GM23248 (cell line): Measurements from ENCODE around the gene PTPRD.

Source experiments
- EZH2 ChIP-seq: fragments of 200-600 bp; sonication (generic); IDR thresholded peaks from 2 replicates; pipeline ENCODE4 v1.6.1; 2018; ENCODE audit warnings: antibody characterized with exemption, mild to moderate bottlenecking; ENCODE audit not compliant: insufficient read depth, poor library complexity, severe bottlenecking
- EZH2phosphoT487 ChIP-seq: fragments of 200-600 bp; sonication (generic); IDR thresholded peaks from 2 replicates; pipeline ENCODE4 v1.6.1; 2018; ENCODE audit warnings: antibody characterized with exemption, moderate library complexity, mild to moderate bottlenecking, low read depth; ENCODE audit not compliant: insufficient read depth

GRCh38 chr9:8666060-8666459, 1946.7 kb downstream of the PTPRD start:
- TF ChIP-seq EZH2phosphoT487, result no peak
- no peak for TF ChIP-seq EZH2
